ENCODE results near the gene TXNIP.
A peak's percentile ranks its signal among the peaks of the same experiment; 100 is the strongest.
"Not testable (repeated sequence)": the region's sequence is repeated elsewhere in the genome, so short reads cannot be mapped to it uniquely, and the experiment has no call there.

TXNIP gene, protein sequence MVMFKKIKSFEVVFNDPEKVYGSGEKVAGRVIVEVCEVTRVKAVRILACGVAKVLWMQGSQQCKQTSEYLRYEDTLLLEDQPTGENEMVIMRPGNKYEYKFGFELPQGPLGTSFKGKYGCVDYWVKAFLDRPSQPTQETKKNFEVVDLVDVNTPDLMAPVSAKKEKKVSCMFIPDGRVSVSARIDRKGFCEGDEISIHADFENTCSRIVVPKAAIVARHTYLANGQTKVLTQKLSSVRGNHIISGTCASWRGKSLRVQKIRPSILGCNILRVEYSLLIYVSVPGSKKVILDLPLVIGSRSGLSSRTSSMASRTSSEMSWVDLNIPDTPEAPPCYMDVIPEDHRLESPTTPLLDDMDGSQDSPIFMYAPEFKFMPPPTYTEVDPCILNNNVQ

DNA sequence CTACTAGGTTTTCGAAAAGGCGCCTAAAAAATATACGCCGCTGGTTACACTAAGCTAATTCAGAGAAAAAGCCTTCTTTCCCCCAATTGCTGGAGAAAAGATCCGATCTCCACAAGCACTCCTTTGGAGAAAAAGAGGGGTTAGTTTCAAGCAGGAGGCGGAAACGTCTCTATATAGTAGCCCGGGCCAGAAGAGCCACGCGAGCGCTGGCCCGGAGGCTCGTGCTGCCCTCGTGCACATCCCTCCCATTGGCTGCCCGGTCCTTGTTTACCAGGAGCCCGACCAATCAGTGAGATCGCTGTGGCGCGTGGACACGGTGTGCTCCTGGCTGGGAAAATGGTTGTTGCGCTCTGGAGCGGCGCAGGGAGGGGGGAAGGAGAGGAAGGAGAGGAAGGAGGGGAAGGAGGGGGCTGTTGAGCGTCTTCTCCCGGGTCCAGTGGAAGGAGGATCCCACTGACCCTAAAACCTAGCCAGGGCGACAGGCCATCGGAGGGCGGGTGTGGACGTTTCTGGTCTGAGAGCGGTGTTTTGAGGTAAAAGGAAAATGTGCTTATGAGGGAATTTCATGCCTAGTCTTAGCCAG lies at the start of gene TXNIP:
Gene TXNIP, minus strand, starts transcription at position 147 of the 583 bp plus-strand sequence. CDS start 313 bp downstream, outside the sequence.
- H3K4me3 ChIP-seq (ENCODE audit: low read depth, low read length): peak within 1 kb of the TSS; percentile 55

DNA sequence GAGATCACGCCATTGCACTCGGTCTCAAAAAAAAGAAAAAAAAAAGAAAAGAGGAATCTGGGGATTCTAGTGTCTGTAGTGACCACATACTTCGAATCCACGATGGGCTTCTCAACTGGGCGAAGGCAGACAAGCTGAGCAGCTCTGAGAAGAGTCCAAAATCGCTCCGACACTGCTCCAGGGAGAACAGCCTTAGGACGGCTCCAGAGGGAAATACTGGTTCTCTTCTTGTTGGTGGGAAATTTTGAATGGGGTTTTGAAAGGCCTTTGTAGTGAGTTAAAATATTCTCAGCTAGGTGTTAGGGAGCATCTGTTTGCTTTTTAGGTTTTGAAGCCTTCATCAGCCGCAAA lies 43.4 kb upstream of the TXNIP start:
- H3K4me3 ChIP-seq (ENCODE audit: low read depth, low read length): no peak overlapping the region

DNA sequence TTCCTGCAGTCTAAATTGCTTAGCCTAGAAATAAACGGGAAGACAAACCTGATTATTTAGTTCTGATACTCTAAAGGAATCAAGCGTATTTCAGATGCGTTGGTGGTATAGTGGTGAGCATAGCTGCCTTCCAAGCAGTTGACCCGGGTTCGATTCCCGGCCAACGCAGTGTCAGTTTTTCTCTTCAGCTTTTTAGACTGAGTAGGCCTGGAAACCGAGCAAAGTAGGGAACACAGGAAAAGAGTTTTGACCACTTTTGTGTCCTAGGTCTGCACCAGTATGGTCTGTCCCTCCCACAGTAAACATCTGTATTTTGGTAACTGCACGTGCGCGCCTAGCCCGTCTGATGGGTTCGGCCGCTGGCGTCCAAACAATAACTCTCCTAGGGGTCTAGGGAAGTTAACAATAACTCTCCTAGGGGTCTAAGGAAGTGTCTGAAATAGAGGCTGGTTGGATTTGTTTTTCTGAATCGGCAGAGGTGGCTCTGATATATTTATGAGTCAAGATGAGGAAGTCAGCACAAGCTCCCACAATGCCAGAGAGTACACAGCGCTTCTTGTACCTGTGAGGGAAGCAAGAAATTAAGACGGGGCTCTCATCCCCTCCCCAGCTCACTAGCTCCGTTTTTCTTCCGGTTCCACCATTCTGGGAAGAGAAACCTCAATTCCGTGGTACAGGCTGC lies 40.7 kb upstream of the TXNIP start:
- peak overlapping the region; percentile 89 for H3K4me3 ChIP-seq (ENCODE audit: low read depth, low read length)

DNA sequence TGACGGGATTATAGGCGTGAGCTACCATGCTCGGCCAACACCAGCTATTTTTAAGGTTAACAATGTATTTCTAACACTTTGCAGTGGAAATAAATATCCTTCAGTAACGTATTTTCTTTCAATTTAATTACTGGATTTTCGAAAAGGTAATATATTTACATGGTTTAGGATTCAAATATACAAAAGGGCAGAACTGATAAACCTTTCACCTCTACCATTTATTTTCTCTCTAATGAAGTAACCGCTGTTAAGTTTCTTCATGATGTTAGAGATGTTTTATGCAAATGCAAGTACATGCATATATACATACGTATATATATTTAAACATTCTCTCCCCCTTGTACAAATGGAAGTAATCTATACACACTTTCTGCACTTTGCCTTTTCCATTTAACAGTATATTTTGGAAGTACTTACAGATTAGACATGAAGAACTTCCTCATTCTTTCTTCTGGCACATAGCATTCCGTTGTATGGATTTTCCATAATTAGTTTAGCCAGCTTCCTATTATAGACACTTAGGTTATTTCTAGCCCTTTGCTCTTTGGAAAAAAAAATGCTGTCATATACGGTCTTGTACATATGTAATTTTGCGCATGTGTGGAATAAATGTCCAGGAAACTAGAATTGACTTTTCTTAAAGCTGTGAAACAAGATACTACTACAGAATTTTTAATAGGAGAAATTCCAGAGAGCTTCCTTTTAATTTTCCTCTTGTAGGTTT lies 40.0 kb upstream of the TXNIP start:
- peak overlapping the region; percentile 89 for H3K4me3 ChIP-seq (ENCODE audit: low read depth, low read length)

DNA sequence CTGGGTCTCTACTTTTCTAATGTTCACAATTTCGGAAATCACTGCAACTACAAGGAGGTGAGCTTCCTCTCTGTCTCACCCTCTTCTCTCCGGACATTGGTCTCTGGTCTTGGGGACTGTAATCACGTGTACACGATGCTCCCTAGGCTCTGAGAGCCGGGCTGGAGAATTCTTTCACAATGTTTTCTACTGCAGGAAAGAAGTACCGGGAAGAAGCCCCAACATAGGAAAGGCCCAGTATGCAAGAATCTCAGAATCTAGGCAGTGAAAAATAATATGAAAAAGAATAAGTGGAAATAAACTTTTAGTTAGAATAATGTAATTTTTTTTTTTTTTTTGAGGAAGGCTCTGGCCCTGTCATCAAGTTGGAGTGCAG lies 38.7 kb upstream of the TXNIP start:
- H3K4me3 ChIP-seq (ENCODE audit: low read depth, low read length): peak overlapping the region; percentile 28

DNA sequence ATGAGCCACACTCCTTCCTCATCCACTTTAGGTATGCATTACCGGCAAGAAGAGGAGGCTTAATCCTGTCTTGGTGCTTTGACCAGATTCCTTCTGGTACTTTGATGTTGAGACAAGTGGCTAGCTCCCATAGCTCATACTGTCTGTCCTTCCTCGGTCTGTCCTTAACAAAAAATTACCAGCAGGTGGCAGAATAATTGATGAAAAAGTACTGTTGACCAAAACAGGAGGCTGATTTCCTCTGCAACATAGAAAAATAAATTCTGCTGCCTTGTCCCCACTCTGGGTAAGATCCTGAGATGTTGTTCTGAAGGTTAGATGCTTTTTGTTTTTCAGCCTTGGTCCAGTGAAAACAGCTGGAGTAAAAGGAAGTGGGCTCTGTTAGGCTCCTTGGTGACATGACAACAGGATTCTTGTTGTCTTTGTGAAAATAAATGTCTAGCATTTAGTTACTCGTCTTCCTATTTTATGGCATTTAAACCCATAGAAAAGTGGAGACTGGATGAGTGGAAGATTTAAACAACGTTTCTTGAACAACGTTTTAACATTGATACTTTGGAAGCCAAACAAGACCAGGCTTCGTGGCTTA lies 36.3 kb upstream of the TXNIP start:
- no peak overlapping the region for H3K4me3 ChIP-seq (ENCODE audit: low read depth, low read length)

DNA sequence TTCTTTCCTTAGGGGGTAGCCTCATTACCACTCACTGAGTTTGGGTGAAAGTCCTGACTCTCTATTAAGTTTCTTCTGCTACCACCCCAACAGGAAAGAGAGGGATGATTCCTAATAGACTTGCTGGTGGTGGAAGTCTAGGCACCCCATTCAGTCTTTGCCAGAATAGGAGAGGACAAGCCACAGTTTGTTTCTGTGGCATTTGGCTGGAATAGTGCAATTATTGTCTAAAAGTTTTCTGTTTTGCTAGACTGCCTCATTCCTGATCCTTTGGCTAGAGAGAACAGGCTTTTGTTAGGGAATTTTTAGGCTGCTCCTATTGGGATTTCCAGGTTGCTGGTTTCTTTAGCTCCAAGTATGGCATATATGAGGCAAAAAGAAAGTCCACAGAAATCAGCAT lies 35.1 kb upstream of the TXNIP start:
- H3K4me3 ChIP-seq (ENCODE audit: low read depth, low read length): no peak overlapping the region

DNA sequence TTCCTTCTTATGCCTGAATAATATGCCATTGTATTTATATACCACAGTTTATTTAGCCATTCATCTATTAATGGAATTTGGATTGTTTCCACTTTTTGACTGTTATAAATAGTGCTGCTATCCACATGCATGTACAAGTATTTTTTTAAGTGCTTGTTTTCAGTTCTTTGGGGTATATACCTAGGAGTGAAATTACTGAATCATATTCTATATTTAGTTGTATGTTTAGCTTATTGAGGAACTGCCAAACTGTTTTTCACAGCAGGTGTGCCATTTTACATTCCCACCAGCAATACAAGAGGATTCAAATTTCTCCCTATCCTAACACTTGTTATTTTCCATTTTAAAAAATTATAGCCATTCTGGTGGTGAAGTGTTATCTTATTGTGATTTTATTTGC lies 32.7 kb upstream of the TXNIP start:
- H3K4me3 ChIP-seq (ENCODE audit: low read depth, low read length): no peak overlapping the region

DNA sequence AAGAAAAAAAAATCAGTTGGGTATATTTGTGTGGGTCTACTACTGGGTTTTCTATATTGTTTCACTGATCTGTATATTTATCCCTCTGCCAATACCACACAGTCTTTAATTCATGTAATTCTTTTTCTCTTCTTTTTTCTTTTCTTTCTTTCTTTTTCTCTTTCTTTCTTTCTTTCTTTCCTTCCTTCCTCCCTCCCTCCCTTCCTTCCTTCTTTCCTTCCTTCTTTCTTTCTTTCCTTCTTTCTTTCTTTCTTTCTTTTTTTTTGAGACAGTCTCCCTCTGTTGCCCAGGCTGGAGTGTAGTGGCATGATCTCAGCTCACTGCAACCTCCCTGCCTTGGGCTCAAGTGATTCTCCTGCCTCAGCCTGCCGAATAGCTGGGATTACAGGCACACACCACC lies 30.3 kb upstream of the TXNIP start:
- not testable (repeated sequence) for H3K4me3 ChIP-seq (ENCODE audit: low read depth, low read length)

DNA sequence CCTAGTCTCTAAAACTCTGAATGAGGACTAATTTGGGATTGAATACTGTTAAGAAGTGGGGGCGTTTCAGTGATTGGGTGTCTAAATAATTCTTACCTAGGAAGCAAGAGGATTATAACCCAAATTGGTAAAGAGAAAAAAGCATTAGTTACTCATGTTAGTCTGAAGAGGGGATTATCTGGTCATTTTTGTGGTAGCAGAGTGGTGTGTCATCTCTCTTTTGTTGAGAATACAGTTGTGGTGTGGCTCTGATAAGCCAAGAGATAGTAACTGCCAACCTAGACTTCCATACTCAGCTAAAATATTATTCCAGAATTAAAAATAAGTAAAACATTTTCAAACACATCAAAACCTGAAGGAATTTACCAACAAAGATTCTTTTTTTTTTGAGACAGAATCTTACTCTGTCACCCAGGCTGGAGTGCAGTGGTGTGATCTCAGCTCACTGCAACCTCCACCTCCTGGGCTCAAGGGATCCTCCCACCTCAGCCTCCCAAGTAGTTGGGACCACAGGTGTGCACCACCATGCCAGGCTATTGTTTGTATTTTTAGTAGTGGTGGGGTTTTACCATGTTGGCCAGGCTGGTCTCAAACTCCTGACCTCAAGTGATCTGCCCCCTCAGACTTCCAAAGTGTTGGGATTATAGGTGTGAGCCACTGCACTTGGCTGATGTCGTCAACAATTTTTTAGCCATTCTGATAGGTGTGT lies 29.6 kb upstream of the TXNIP start:
- H3K4me3 ChIP-seq (ENCODE audit: low read depth, low read length): not testable (repeated sequence)

DNA sequence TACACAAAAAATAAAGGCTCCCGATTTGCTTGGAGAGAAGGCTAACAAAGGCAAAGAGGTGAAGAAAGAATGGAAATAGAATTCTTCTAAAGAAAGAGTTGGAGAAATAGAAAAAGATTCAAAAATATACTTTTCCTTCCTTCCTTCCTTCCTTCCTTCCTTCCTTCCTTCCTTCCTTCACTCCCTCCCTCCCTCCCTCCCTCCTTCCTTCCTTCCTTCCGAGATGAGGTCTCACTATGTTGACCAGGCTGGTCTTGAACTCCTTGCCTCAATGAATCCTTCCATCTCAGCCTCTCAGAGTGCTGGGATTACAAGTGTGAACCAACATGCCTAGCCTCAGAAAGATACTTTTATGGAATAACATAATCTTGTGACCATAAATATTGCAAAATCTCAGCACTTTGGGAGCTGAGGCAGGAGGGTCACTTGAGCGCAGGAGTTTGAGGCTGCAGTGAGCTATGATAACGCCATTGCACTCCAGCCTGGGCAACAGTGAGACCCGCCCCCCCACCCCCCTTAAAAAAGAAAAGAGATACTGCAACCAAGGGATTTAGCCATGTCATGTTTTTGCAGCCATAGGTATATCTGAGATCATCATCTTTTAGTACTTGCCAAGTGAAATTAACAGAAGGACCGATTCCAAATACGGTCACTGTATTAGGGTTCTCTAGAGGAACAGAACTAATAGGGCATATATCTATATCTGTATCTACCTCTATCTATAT lies 26.2 kb upstream of the TXNIP start:
- H3K4me3 ChIP-seq (ENCODE audit: low read depth, low read length): no peak overlapping the region

DNA sequence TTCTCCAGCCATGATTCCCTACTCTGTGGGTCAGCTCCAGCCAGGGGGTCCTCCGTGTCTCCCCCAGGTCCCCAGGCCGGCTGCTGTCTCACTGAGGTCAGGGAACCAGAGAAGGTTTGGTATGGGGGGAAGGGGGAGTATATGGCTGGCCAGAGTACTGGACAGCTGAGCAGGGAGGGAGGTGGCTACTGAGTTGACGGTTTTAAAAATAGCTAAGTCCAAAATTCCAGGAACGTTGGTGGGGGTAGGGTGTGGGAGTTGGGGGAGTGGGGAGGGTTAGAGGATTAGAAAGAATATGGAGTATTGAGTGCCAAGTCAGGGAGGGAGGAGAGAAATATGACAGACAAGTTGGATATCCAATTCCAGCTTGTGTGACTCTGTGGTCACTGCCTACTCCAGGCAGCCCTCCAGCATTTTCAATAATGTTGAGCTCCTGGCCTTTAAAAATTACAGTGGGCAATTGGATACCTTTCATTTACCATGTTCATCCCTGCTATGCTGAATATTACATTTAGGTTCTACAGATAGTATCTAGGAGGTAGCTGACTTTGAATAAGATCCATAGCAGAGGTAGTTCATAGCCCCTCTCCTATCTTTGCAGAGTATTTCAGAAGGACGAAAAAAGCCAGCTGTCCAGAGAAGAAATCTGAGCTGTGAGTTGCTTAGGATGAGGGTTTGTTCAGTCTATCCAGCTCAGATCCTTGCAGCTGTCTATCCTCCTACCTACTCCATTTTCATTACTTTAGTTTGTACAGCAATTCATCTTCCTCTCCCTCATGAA lies 25.4 kb upstream of the TXNIP start, which contains the start of gene HJV:
Gene HJV, minus strand, starts transcription at position 114 of the 781 bp plus-strand sequence. CDS start 1,504 bp downstream, outside the sequence.
- H3K4me3 ChIP-seq (ENCODE audit: low read depth, low read length): no peak within 1 kb of the TSS

DNA sequence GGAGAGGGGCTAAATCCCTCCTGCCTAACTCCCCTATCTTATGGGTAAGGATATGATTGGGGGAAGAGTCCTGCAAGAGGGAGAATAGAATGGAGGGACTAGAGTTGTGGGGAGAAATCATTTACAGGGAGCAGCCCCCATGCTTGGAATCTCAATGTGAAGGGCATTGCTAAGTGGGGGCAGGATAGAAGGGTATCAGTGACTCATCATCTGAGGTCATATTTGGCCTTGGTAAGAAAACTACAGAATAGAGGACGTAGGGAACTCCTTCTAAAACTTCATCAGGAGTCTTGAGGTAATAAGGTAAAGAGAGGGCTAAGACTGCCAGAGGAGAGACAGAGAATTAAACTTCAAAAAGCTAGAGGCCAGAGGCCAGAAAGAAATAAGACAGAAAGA lies 24.7 kb upstream of the TXNIP start:
- H3K4me3 ChIP-seq (ENCODE audit: low read depth, low read length): no peak overlapping the region

DNA sequence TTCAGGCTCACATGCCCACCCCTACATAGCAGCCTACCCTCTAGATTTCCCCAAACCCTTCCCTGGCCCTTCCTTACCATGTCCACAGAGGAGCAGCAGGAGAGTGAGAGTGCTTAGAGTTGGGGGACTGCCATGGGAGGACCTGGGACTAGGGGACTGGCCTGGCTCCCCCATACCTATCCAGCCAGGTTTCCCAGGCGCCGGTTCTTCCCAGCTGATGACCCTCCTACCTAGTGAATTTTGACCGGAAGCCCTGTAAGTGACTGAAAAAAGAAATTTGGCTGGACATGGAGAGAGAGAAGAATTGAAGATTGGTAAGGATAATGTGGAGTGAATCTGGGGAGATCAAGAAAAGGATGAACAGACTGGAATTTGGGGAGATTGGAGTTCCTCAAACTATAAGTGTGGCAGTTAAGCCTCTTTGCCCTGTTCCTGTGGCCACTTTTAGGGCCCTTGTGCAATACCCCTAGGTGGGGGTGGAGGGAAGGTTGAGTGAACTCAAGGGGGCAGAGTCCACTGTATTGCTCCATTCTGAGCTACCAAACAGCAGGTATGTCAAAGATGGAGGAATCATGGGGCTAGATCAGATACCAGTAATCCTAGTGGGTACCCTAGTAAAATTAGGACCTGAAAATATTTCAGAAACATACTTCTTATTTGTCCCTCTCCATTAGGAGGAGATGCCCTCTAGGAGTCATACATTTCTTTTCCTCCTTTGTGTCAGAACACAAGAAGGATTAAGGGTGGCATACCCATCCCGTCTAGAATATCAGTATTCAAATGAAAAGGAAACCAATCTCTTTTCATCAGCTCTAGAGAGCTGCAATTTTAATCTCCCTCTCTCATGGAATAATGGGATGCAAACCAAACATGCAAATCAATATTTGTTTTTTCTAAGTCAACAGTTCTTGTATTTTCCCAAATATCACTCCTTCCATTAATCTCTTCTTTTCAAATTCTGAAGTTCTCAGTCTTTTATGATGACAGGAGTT lies 24.0 kb upstream of the TXNIP start:
- H3K4me3 ChIP-seq (ENCODE audit: low read depth, low read length): no peak overlapping the region

DNA sequence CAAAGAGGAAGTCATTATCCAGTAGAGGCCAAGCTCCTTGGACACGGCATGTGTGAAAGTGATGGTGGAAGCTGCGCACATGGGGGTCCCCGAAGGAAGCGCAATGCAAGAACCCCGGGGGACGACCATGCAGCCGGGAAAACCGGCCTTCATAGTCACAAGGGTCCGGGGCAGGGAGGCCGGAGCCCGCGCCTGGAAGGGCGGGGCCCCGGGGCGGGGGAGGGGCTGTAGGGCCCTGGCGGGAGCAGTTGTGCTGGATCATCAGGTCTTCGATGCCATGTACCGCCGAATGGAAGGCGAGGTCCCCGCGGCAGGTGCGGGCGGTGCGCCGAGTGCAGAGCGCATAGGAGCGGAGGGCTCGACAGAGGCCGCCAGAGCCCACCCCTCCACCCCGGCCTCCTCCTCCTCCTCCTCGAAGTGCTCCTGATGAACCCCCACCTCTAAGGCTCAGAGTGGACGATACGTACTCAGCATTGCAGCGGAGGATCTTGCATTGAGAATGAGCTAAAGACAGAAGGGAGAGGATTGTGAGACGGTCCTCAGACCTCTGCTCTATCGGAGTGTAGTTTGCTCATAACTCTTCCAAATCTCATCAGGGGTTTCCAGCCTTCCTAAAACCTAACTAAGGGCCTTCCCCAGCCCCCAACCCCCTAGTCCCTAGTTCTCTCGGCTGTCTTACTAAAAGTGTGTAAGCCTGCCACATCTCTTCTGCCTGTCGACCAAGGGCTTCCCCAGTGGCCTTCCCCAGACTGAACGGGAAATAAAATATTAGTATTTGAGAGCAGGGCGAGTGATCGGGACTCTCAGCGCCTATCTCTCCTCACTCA lies 23.1 kb upstream of the TXNIP start:
- H3K4me3 ChIP-seq (ENCODE audit: low read depth, low read length): peak overlapping the region; percentile 20

DNA sequence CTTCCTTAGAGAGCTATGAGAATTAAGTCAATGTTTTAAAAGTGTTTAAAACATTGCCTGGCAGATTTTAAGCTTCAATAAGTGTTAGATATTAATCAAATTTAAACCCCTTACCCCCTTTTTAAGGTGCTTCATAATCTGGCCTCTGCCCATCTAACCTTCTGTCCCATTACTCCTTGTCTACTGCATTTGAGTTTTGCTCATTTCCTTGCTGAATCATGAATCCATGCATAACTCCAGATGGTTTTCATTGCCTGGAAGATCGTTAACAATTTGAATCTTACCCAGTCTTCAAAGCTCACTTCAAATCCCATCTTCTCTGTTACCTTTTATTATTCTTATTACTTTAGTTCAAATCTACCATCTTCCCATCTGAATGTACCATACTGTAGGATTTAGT lies 20.5 kb upstream of the TXNIP start:
- no peak overlapping the region for H3K4me3 ChIP-seq (ENCODE audit: low read depth, low read length)

DNA sequence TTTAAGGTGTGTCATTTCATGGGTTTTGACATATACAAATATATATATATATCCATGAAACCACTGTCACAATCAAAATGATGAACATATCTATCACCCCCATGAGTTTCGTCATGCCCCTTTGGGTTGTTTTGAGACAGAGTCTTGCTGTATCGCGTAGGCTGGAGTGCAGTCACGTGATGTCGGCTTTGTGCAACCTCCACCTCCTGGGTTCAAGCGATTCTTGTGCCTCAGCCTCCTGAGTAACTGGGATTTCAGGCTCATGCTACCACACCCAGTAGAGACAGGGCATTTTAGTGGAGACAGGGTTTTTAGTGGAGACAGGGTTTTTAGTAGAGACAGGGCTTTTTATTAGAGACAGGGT lies 17.2 kb upstream of the TXNIP start:
- no peak overlapping the region for H3K4me3 ChIP-seq (ENCODE audit: low read depth, low read length)

Measured in iPS-11a (cell line).